ENCODE data around the gene NMU. TPM values are rescaled to one million over a fixed set of nuclear protein-coding genes. Genes with fewer than 3 reads are reported as not detected.

Gene NMU
- total and polyA plus RNA-seq, 8 donors, result 0.56 to 46.1 (median 1.1) TPM; not detected in 4

DNA sequence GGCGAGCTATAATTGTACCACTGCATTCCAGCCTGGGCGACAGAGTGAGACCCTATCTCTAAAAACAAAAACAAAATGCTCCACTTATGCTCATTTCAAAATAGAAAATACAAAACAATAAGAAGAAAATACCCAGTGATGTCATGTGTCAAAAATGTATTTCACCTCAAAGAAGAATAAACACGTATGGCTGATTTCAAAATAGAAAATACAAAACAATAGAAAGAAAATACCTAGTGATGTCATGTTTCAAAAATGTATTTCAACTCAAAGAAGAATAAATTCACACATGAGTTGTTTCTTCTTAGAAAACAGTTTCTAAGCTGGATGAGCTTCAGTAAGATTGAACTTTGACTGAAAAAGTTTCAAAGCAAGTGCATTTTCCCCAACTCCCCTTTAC lies 23.8 kb downstream of the NMU start:
- DNase-seq, result no peak
- H3K4me1 ChIP-seq, result no peaks in the 10 kb centered on the region
- no peaks in the 10 kb centered on the region for H3K9me3 ChIP-seq
- no peak overlapping the region for H3K4me3 ChIP-seq
- H3K27me3 ChIP-seq, result no peaks in the 10 kb centered on the region
- intact Hi-C loops (cut with DNase I; ENCODE audit: low total_unique reads), result no loop called here
- H3K36me3 ChIP-seq, result no peaks in the 10 kb centered on the region
- TF ChIP-seq EP300 (IDR thresholded peaks at IDR 0.05), result no peak
- TF ChIP-seq, protein P1, sequence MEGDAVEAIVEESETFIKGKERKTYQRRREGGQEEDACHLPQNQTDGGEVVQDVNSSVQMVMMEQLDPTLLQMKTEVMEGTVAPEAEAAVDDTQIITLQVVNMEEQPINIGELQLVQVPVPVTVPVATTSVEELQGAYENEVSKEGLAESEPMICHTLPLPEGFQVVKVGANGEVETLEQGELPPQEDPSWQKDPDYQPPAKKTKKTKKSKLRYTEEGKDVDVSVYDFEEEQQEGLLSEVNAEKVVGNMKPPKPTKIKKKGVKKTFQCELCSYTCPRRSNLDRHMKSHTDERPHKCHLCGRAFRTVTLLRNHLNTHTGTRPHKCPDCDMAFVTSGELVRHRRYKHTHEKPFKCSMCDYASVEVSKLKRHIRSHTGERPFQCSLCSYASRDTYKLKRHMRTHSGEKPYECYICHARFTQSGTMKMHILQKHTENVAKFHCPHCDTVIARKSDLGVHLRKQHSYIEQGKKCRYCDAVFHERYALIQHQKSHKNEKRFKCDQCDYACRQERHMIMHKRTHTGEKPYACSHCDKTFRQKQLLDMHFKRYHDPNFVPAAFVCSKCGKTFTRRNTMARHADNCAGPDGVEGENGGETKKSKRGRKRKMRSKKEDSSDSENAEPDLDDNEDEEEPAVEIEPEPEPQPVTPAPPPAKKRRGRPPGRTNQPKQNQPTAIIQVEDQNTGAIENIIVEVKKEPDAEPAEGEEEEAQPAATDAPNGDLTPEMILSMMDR (IDR thresholded peaks at IDR 0.05), result no peak
- WGBS, 5 donors, result 89 to 93% (median 92%) methylated on average over 3 of the region's 3 CpGs
- no peak overlapping the region for H3K27ac ChIP-seq

DNA sequence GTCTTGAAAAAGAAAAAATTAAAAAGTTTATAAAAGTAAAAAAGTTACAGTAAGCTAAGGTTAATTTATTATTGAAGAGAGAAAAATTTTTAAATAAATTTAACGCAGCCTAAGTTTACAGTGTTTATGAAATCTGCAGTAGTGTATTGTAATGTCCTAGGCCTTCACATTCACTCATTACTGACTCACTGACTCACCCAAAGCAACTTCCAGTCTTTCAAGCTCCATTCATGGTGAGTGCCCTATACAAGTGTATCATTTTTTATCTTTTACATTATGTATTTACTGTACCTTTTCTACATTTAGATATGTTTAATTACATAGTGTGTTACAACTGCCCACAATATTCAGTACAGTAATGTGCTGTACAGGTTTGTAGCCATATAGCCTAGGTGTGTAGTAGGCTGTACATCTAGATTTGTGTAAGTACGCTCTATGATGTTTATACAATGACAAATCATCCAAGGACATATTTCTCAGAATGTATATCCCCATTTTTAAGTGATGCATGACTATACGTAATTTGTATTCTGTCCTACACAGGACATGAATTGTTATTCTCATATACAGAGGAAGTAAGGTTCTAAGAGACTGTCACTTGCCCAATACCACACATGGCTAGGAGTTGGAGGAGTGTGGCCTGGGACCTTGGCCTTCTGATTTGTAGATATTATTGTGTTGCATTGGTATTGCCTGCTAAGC lies 24.6 kb downstream of the NMU start:
- H3K4me1 ChIP-seq, result no peaks in the 10 kb centered on the region
- no peaks in the 10 kb centered on the region for H3K27me3 ChIP-seq
- no peak overlapping the region for H3K4me3 ChIP-seq
- no peaks in the 10 kb centered on the region for H3K9me3 ChIP-seq
- H3K36me3 ChIP-seq, result no peaks in the 10 kb centered on the region
- H3K27ac ChIP-seq, result no peak overlapping the region
- 83 to 90% (median 88%) methylated on average over 3 of the region's 3 CpGs for WGBS, 5 donors
- DNase-seq, result no peak
- intact Hi-C loops (cut with DNase I; ENCODE audit: low total_unique reads), result no loop called here
- TF ChIP-seq POLR2AphosphoS5 (IDR thresholded peaks at IDR 0.05) (no peak), POLR2A (IDR thresholded peaks at IDR 0.05) (no peak), EP300 (IDR thresholded peaks at IDR 0.05) (no peak)
- TF ChIP-seq, protein P1 (IDR thresholded peaks at IDR 0.05), result no peak

DNA sequence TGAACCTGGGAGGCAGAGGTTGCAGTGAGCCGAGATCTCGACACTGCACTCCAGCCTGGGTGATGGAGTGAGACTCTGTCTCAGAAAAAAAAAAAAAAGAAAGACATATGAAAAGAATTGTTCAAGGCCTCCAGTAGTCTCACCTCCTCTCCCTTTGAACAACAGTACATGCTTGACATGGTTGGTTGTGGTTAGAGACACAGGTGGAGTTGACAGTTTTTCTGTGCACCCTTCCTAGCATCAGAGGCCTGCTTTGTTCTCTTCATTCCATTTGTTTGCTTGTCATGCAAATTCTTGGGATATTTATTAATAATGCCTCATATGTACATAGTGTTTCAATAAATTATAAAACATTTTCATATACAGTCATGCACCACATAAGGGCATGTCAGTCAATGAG lies 25.7 kb downstream of the NMU start:
- TF ChIP-seq EP300 (IDR thresholded peaks at IDR 0.05) (no peak), POLR2A (IDR thresholded peaks at IDR 0.05) (no peak), POLR2AphosphoS5 (IDR thresholded peaks at IDR 0.05) (no peak)
- TF ChIP-seq, protein P1 (IDR thresholded peaks at IDR 0.05), result no peak
- H3K9me3 ChIP-seq, result no peaks in the 10 kb centered on the region
- H3K27ac ChIP-seq, result no peak overlapping the region
- no peak for DNase-seq
- no peaks in the 10 kb centered on the region for H3K36me3 ChIP-seq
- 85 to 100% (median 95%) methylated on average over 2 of the region's 2 CpGs for WGBS, 5 donors
- intact Hi-C loops (cut with DNase I; ENCODE audit: low total_unique reads), result no loop called here
- no peak overlapping the region for H3K4me3 ChIP-seq
- H3K4me1 ChIP-seq, result no peaks in the 10 kb centered on the region
- H3K27me3 ChIP-seq, result no peaks in the 10 kb centered on the region

DNA sequence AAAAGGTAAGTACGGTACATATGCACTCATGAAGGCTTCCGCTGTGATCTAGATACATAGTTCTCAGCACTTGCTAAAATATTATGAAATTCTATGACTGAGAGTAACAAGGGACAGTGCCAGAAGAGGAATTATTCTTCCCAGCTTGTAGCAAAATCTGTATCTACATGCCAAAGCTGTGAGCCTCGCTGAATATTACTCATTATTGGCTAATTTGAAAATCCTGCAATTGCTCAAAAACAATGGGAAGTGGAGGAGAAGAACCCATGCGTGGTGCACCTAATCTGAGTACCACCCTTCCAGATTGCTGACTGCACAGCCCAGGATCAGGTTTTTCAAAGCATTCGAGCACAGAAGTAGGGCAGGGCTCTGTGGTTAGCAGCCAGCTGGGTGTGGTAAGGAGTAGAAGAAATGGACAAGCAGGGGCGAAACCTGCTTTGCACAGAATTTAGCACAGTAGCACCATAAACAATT lies 26.7 kb downstream of the NMU start:
- Histone ChIP-seq H3K27me3 (no peaks in the 10 kb centered on the region), H3K4me3 (no peak overlapping the region), H3K9me3 (no peaks in the 10 kb centered on the region), H3K4me1 (no peaks in the 10 kb centered on the region), H3K27ac (no peak overlapping the region), H3K36me3 (no peaks in the 10 kb centered on the region)
- WGBS, 5 donors, result 47 to 58% (median 51%) methylated on average over 6 of the region's 6 CpGs
- DNase-seq, result peak in 1 of 2 donors; percentile 51
- intact Hi-C loops (cut with DNase I; ENCODE audit: low total_unique reads), result no loop called here
- no peak for TF ChIP-seq POLR2A (IDR thresholded peaks at IDR 0.05)
- TF ChIP-seq, protein P1 (IDR thresholded peaks at IDR 0.05), result no peak
